Adipose tissue (tissue), 3 donors: Measurements from ENCODE around the gene PLEKHG4B. TPM values are rescaled to one million over a fixed set of nuclear protein-coding genes. Genes with fewer than 3 reads are reported as not detected.

ENCODE experiments used
- H3K27ac ChIP-seq: one replicate; pipeline ENCODE4 v1.5.1; 2013; ENCODE audit warnings: low read depth, low read length
- WGBS, 3 donors: extraction: QIAGEN DNeasy Blood & Tissue Kit; methylation state at CpG; one replicate each; pipeline ENCODE4 v1.1.7; 2013; 5-methylcytosine and 5-hydroxymethylcytosine counted together
- polyA plus RNA-seq, 3 donors: library from polyadenylated mRNA; stranded (reverse); fragments of 200-250 nt; gene quantifications; one replicate each; pipeline ENCODE4 v1.2.3, GENCODE V29; 2013
- donor health status: healthy with polysubstance abuse.
- donor health status: Bipolar disorder and iron deficiency.
- donor health status: healthy.

PLEKHG4B gene
- polyA plus RNA-seq, 3 donors = 0.04 to 0.45 (median 0.15) TPM

DNA sequence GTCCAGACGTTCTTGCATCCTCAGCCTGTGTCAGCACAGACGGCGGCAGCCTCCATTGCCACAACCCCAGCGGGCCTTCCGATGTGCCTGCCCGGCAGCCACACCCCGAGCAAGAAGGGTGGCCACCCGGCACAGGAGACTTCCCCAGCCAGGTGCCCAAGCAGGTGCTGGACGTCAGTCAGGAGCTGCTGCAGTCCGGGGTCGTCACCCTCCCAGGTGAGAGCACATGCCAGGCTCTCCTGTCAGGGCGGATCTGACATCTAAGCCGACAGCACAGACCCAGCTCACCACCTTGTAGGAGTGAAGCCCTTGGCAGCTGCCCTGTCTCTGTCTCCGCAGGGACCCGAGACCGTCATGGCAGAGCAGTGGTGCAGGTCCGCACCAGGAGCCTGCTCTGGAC, 51.1 kb downstream of the PLEKHG4B start:
- no peak overlapping the region for H3K27ac ChIP-seq
- WGBS, 3 donors = 68 to 91% (median 88%) methylated on average over 17 of the region's 17 CpGs

DNA sequence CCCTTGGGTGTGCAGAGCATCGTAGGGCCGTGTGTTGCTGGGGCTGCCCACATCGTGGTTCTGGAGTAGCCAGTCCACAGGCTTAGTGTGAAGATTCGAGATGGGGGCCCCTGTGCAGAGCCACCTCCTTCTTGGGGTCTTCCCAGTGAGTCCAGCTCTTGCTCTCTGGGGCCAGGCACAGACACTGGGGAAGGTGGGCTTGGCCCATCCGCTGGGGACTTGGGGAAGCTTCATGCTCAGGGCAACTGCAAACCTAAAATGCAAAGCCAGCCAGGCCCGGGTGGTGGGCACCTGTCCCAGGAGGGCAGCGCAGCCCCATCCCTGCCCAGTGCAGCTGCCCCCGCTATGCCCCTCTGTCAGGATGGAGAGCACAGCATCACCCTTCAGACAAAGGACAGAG, 53.0 kb downstream of the PLEKHG4B start:
- WGBS, 3 donors = 75 to 91% (median 82%) methylated on average over 8 of the region's 8 CpGs
- no peak overlapping the region for H3K27ac ChIP-seq

DNA sequence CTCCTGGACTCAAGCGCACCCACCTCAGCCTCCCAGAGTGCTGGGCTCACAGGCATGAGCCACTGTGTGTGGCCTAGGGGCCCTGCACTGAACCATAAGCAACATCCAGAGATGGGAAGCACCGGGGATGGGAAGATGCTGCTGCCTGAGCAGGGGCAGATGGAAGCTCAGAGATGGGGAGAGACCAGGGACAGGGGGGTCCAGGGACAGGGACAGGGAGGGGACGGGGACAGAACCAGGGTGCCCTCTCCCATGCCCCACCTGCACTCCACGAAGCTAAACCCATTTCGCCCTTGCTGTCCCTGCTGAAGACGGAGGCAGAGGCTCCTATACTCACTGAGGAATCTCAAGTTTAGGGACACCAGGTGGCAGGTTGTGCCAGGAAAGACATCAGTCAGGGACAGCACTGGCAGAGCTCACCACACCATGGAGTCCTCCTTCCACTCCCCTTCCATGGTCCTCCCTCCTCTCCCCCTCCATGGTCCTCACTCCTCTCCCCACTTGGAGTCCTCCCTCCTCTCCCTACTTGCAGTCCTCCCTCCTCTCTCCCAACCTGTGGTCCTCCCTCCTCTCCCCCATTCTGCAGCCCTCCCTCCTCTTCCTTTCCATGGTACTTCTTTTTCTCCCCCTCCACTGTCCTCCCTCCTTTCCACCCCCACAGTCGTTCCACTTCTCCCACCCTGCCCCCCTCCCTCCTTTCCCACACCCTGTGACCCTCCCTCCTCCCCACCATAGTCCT, 53.8 kb downstream of the PLEKHG4B start:
- 46 to 93% (median 86%) methylated on average over 6 to 7 of the region's 7 CpGs for WGBS, 3 donors

DNA sequence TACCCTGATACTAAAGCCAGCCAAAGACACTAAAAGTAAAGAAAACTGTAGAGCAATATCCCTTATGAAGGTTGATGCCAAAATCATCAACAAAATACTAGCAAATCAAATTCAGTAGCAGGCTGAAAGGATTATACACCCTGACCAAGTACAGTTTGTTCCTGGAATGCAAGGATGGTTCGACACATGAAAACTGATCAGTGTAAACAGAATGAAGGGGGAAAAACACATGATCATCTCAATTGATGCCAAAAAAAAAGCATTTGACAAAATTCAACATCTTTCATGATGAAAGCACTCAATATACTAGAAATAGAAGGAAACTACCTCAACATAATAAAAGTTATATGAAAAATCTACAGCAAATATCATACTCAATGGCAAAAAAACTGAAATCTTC, 55.8 kb downstream of the PLEKHG4B start:
- H3K27ac ChIP-seq = no peak overlapping the region
- 97 to 100% (median 100%) methylated on average over 1 of the region's 1 CpG for WGBS, 3 donors

More for the DNA sequence above, 53.8 kb downstream of the PLEKHG4B start:
- H3K27ac ChIP-seq = no peak overlapping the region

DNA sequence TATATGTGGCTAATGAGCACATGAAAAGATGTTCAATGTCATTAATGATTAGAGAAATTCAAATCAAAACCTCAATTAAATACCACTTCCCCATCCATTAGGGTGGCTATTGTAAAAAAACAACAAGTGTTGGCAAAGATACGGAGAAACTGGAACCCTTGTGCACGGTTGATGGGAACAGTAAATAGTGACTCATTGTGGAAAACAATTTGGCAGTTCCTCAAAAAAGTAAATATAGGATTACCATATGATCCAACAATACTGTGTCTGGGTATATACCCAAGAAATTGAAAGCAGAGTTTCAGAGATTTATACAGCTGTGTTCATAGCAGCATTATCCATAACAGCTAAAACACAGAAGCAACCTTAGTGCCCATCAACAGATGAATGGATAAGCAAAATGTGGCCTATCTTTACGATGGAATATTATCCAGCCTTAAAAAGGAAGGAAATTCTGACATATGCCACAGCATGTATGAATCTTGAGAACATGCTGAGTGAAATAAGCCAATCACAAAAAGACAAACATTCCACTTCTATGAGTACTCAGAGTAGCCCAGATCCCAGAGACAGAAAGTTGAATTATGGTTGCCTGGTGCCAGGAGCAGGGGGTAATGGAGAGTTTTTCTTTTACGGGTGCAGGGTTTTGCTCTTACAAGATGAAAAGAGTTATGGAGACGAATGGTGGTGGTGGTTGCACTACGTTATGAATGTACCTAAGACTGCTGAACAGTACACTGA, 57.9 kb downstream of the PLEKHG4B start:
- no peak overlapping the region for H3K27ac ChIP-seq
- 65 to 86% (median 86%) methylated on average over 6 of the region's 6 CpGs for WGBS, 3 donors

DNA sequence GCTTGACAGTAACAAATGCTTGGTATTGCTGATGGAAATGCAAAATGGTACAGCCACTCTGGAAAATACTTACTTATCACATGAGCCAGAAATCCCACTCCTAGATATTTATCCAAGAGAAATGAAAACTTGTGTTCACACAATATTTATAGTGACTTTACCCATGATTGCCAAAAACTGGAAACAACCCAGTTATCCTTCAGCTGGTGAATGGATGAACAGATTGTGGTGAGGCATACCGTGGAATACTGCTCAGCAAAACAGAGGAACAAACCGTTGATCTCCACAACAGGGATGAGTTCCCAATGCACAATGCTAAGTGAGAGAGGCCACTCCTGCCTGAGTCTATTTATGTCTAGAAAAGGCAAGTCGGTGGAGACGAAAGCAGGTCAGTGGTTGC, 58.8 kb downstream of the PLEKHG4B start:
- H3K27ac ChIP-seq = no peak overlapping the region
- WGBS, 3 donors = 75 to 89% (median 87%) methylated on average over 4 of the region's 4 CpGs

DNA sequence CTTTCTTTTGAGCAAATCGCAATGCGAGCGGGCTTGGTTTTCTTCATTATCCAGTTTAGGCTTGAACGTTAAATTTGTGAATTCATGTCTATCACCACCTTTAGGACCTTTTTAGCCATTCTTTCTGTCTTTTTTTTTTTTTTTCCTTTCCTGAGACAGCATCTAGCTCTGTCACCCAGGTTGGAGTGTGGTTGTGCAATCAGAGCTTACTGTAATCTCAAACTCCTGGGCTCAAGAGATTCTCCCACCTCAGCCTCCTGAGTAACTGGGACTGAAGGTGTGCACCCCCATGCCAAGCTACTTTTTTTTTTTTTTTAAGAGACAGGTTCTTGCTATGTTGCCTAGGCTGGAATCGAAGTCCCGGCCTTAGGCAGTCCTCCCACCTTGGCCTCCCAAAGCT, 60.1 kb downstream of the PLEKHG4B start:
- no peak overlapping the region for H3K27ac ChIP-seq
- 63 to 97% (median 95%) methylated on average over 6 of the region's 6 CpGs for WGBS, 3 donors

DNA sequence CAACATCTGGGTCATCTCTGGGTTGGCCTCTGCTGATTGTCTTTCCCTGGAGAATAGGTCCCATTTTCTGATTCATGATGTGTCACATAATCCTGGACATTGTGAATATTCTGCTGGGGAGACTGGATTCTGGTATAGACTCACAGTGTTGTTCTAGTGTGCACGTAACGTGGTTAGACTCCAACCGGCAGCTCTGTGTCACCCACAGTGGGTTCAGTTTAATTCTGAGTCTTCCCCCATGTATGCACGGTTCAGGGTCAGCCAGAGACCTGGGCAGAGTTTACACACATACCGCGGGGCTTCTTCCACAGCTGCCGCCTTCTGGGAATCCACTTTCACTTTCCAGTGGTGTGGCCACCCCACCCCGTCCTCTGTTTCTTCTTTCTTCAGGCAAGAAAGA, 61.3 kb downstream of the PLEKHG4B start:
- WGBS, 3 donors = 68 to 84% (median 74%) methylated on average over 8 of the region's 8 CpGs

DNA sequence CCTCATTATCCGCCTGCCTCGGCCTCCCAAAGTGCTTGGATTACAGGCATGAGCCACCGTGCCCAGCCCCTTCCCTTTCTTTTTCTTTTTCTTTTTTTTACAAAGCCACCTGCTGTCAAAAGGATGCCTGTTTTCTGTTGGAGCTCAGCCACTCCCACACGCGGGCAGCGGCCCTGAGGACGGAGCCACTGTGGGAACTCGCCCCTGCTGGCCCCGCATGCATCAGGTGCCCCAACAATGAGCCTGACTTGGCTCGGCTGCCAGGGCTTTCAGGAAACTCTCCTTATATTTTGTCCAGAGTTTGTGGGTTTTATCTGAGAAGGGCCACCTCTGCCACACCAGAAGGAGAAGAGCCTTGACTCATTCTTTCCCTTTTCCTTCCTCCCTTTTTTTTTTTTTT, 62.3 kb downstream of the PLEKHG4B start:
- 58 to 75% (median 73%) methylated on average over 10 of the region's 10 CpGs for WGBS, 3 donors
- H3K27ac ChIP-seq = no peak overlapping the region

More for the DNA sequence above, 61.3 kb downstream of the PLEKHG4B start:
- H3K27ac ChIP-seq = no peak overlapping the region

DNA sequence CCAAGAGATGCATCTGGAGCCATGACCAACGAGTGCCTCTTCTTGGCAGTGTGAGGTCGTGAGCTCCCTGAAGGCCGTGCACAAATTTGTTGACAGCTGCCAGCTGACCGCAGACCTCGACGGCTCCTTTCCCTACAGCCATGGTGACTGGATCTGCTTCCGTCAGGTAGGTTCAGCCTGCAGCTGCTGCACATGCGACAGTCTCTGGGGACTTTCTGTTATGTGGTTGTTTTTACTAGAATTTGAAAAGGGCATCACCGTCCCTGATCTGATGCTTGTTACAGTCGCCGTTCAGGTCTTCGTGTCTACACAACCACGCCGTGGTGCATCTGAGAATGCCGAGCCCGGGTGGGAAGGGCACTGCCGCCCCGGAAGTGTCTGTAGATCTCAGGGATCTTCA, 62.9 kb downstream of the PLEKHG4B start:
- 82 to 92% (median 87%) methylated on average over 18 of the region's 18 CpGs for WGBS, 3 donors
- no peak overlapping the region for H3K27ac ChIP-seq

DNA sequence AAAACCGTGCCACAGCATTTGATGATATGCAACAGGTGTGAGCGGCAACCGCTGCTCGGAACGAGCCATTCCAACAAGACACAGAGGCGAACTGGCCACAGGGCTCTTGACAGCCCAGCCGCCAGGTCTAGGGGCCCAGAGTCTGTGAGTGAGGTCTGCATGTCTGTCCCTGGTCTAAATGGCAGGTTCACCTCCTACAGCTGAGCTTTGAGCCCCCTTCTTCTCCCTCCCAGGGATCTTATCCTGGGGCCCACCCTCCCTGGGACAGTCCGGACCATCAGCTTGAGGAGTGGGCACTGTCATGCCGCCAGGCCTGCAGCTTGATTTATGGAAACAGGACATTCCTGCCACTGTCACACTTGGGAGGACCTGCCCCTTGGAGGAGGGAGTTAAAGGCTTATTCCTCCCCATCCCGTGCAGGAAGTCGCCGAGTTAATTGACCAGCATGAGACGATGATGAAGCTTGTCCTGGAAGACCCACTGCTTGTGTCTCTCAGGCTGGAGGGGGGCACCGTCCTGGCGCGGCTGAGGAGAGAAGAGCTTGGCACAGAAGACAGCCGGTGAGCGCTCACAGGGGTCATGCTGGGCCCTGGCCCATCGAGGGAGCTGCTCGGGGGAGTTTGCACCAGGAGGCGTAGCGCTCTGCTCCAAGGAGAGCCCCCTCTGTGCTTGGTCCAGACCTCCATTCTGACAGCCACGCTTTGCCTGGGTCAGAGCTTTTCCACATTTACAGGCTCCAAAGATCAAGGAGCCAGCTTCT, 63.9 kb downstream of the PLEKHG4B start:
- no peak overlapping the region for H3K27ac ChIP-seq
- WGBS, 3 donors = 76 to 90% (median 88%) methylated on average over 23 of the region's 23 CpGs

DNA sequence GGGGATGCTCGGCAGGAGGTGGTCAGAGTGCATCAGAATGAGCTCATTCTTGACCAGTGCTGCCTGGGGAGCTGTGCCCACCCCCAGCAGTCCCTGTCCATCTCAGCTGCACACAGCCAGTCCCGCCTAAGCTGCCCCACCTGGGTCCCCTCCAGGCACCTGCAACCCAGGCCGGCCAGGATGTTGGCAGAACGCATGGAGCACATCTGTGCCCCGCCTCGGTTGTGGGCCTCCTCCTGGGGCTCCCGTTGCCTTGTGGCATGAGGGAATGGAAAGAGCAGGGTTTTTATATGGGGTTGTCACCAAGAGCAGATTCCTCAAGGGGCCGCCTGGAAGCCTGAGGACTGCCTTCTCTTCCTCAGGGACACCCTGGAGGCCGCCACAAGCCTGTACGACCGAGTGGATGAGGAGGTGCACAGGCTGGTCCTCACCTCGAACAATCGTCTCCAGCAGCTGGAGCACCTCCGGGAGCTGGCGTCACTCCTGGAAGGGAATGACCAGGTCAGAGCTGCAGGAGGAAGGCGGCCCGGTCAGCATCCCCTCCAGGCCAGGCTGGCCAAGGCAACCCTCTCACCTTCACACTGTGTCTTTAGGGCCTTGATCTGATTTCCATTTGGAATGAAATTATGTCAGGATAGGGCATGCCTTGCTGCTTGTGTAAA, 64.6 kb downstream of the PLEKHG4B start:
- no peak overlapping the region for H3K27ac ChIP-seq
- WGBS, 3 donors = 86 to 91% (median 88%) methylated on average over 17 of the region's 17 CpGs

DNA sequence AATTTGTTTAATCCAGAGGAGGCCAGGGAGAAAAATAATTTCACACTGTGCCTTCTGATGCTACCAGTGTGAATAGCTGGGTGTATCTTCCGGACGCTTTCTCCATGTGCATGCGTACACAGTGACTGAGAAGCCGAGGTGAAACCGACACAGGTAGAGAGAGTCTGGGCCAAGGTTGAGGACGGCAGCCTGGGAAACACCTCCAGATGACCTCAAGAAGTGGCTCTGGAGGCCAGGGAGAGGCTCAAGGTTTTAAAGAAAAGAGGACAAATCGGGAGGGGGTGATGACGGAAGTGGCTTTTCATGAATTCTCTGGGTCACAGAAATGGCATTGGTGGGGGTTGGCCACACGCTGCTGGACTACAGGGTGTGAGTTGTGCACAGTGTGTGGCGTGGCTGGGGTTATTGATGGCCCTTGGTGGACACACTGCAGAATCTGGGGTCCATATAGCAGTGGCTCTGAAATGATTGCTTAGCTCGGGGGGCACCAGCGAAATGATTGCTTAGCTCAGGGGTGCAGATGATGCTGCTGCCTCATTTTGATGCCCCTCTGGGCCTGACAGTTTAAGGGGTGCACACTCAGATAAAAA, 65.3 kb downstream of the PLEKHG4B start:
- H3K27ac ChIP-seq = no peak overlapping the region
- WGBS, 3 donors = 86 to 95% (median 92%) methylated on average over 12 of the region's 12 CpGs

DNA sequence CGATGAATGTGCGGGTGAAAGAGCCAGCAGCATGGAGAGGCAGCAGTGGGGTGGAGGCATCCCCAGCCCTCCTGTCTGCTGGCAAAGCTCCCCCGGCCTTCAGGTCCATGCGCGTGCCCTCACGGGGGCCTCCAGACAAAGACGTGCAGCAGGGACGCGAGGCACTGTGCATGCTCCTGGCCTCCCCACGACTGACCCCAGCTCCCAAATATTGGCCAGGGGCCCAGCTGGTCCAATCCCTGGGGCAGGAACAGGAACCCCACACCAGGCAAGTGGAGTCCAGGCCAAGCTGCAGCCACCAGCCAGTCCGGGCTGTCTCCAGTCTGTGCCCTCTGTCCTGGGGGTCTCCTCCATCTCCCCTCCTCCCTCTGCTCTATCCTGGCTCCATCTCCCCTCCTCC, 65.8 kb downstream of the PLEKHG4B start:
- no peak overlapping the region for H3K27ac ChIP-seq
- WGBS, 3 donors = 70 to 87% (median 82%) methylated on average over 11 of the region's 11 CpGs

DNA sequence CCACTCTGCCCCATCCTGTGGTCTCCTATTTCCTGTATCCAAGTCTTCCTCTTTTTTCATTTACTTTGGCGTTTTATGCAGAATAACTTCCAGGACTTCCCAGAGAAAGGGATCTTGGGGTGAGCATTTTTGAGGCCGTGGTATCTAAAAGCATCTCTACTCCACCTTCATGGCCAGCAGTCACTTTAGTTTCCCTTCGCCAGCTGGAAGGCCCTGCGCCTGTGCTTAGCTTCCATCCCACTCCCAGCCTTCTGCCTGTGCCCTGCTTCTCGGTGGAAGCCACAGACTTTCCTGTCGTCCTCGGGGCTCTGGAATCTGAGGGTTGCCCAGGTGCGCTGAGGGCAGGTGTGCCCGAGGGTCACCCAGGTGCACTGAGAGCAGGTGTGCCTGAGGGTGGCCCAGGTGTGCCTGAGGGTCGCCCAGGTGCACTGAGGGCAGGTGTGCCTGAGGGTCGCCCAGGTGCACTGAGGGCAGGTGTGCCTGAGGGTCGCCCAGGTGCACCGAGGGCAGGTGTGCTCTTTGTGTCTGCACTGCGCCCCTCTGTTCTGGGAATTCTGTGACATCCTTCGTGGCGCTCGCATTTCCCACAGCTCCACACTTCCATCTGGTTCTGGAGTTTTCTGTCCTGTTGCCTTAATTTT, 67.0 kb downstream of the PLEKHG4B start:
- 69 to 74% (median 73%) methylated on average over 16 to 17 of the region's 17 CpGs for WGBS, 3 donors
- no peak overlapping the region for H3K27ac ChIP-seq

DNA sequence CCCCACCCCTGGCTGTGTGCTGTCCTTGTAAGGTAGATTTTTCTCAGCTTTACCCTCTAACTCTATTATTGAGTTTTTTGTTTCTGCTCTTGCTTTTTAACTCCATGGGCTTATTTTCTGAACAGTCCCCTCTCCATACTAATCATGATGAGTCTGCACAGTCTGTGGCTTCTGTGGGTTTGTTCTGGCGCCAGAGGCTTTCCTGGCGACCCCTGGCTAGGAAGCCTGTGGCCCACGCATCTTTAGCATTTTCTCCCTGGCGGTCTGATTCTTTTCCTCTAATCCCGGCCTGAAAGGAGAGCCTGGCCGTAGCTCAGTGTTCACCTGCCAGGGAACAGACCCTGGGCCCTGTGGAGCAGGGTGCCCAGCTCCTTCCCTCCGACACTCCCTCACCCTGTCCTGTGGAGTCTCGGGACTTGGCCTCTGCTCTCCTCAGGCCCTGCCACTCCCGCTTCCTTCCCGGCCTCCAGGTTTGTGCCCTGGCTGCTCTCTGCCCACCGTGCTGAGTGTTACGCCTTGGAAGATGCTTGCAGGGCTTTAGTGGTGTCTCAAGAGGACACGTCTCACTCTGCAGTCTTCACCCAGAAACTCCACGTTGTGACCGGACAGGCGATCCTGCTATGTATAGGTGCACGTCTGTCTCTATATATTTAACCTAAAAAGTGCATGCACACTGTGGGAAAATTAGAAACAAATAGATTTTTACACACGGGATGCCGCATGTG, 67.6 kb downstream of the PLEKHG4B start:
- WGBS, 3 donors = 48 to 71% (median 55%) methylated on average over 19 of the region's 19 CpGs
- no peak overlapping the region for H3K27ac ChIP-seq

DNA sequence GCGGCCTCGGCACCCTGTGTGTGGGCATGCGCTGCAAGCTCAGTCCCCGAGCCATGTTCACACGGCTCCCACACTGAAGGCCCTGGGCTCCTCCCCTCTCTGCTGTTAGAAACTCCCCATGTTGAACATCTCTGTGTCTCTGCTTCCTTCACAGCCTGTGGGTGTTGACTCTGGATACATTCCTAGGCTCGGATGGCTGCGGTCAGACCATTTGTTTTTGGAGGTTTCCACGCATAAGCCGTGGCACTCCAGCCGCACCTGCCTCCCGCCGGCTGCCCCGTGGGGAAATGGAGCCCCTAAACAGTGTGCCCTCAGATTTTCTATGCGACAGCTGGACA, 68.2 kb downstream of the PLEKHG4B start:
- no peak overlapping the region for H3K27ac ChIP-seq
- 72 to 85% (median 83%) methylated on average over 14 of the region's 14 CpGs for WGBS, 3 donors
